Astrocyte (in vitro differentiated cells and primary cell): Measurements from ENCODE around the gene MLLT1. TPM values are rescaled to one million over a fixed set of nuclear protein-coding genes. Genes with fewer than 3 reads are reported as not detected.

ENCODE experiments used
- DNase-seq: peaks from one replicate; pipeline ENCODE4 v3.0.0-alpha.2; 2010; ENCODE audit warnings: low read depth
- FAIRE-seq: peaks from 2 replicates; lab custom pipeline; 2011; peaks lifted over from hg19 to GRCh38; lab: Jason Lieb, UNC
- H2AFZ ChIP-seq: 2 replicates; pipeline ENCODE4 v1.6.0; 2012; ENCODE audit warnings: low read depth, low read length, inconsistent platforms
- H3K27ac ChIP-seq: 2 replicates; pipeline ENCODE4 v1.5.1; 2011; ENCODE audit warnings: low read depth, low read length, inconsistent platforms
- H3K27me3 ChIP-seq: 2 replicates; pipeline ENCODE4 v1.6.0; 2011; ENCODE audit warnings: low read length, inconsistent platforms; ENCODE audit not compliant: insufficient read depth
- H3K36me3 ChIP-seq: 2 replicates; pipeline ENCODE4 v1.5.1; 2011; ENCODE audit warnings: low read length, inconsistent platforms; ENCODE audit not compliant: insufficient read depth
- H3K4me1 ChIP-seq: 2 replicates; pipeline ENCODE4 v1.5.1; 2011; ENCODE audit warnings: low read length, inconsistent platforms; ENCODE audit not compliant: insufficient read depth
- H3K4me2 ChIP-seq: 2 replicates; pipeline ENCODE4 v1.6.0; 2012; ENCODE audit warnings: low read length, inconsistent platforms
- H3K4me3 ChIP-seq: 2 replicates; pipeline ENCODE4 v1.5.1; 2011; ENCODE audit warnings: low read depth, mild to moderate bottlenecking, low read length, inconsistent platforms; ENCODE audit not compliant: insufficient read depth
- H3K79me2 ChIP-seq: 2 replicates; pipeline ENCODE4 v1.6.0; 2012; ENCODE audit warnings: mild to moderate bottlenecking, low read length, inconsistent platforms; ENCODE audit not compliant: insufficient read depth
- H3K9ac ChIP-seq: 2 replicates; pipeline ENCODE4 v1.6.0; 2012; ENCODE audit warnings: mild to moderate bottlenecking, low read length, inconsistent platforms
- H3K9me3 ChIP-seq: 2 replicates; pipeline ENCODE4 v1.5.1; 2012; ENCODE audit warnings: low read depth, mild to moderate bottlenecking, low read length, inconsistent platforms; ENCODE audit not compliant: insufficient read depth
- H4K20me1 ChIP-seq: 2 replicates; pipeline ENCODE4 v1.6.0; 2012; ENCODE audit warnings: low read length, inconsistent platforms; ENCODE audit not compliant: insufficient read depth
- H3K27ac Mint-ChIP-seq: one replicate; pipeline ENCODE4 v1.8.0; 2021; ENCODE audit warnings: mild to moderate bottlenecking, mixed read lengths; ENCODE audit not compliant: unreplicated experiment
- H3K27me3 Mint-ChIP-seq: one replicate; pipeline ENCODE4 v1.8.0; 2021; ENCODE audit warnings: low read depth, mixed read lengths; ENCODE audit not compliant: unreplicated experiment
- H3K36me3 Mint-ChIP-seq: one replicate; pipeline ENCODE4 v1.8.0; 2021; ENCODE audit warnings: low read depth, mixed read lengths; ENCODE audit not compliant: unreplicated experiment
- H3K4me1 Mint-ChIP-seq: one replicate; pipeline ENCODE4 v1.8.0; 2021; ENCODE audit warnings: low read depth, mixed read lengths; ENCODE audit not compliant: unreplicated experiment
- H3K4me3 Mint-ChIP-seq: one replicate; pipeline ENCODE4 v1.8.0; 2021; ENCODE audit warnings: mild to moderate bottlenecking, moderate library complexity, mixed read lengths; ENCODE audit not compliant: unreplicated experiment
- H3K9me3 Mint-ChIP-seq: one replicate; pipeline ENCODE4 v1.8.0; 2021; ENCODE audit warnings: mild to moderate bottlenecking, mixed read lengths; ENCODE audit not compliant: unreplicated experiment
- CTCF ChIP-seq: IDR thresholded peaks from 2 replicates; pipeline ENCODE4 v1.5.1; 2011; ENCODE audit warnings: low read depth, mild to moderate bottlenecking, inconsistent platforms, low read length, moderate library complexity; ENCODE audit not compliant: insufficient read depth
- EZH2 ChIP-seq: IDR thresholded peaks from 2 replicates; pipeline ENCODE4 v1.6.1; 2012; ENCODE audit warnings: mild to moderate bottlenecking, low read length, inconsistent platforms; ENCODE audit not compliant: insufficient read depth
- total RNA-seq: library from RNA; stranded (reverse); gene quantifications from 2 replicates; pipeline ENCODE4 v1.2.1, GENCODE V29; 2021

Gene MLLT1
- total RNA-seq, 1 donor from 2014 or later = 46.0 TPM

GRCh38 chr19:6213696-6214641, 65.8 kb downstream of the MLLT1 start:
- Mint-ChIP-seq H3K27ac (no peak overlapping the region), H3K4me3 (no peak overlapping the region), H3K36me3 (peaks cover 1% of the 10 kb centered on the region), H3K4me1 (peaks cover 7% of the 10 kb centered on the region), H3K27me3 (no peaks in the 10 kb centered on the region), H3K9me3 (no peaks in the 10 kb centered on the region)
- Histone ChIP-seq H3K9me3 (no peaks in the 10 kb centered on the region), H2AFZ (no peak overlapping the region), H3K4me1 (peaks cover 15% of the 10 kb centered on the region), H3K4me3 (no peak overlapping the region), H3K27ac (no peak overlapping the region), H3K27me3 (no peaks in the 10 kb centered on the region), H3K79me2 (peaks cover 4% of the 10 kb centered on the region), H3K4me2 (no peak overlapping the region), H3K9ac (no peak overlapping the region), H4K20me1 (peaks cover 20% of the 10 kb centered on the region), H3K36me3 (no peaks in the 10 kb centered on the region)
- FAIRE-seq = no peak
- no peak for DNase-seq
- TF ChIP-seq CTCF (no peak), EZH2 (no peak)

GRCh38 chr19:6213266-6213595, 66.5 kb downstream of the MLLT1 start:
- Histone ChIP-seq H3K4me1 (peaks cover 9% of the 10 kb centered on the region), H3K9me3 (no peaks in the 10 kb centered on the region), H3K27ac (no peak overlapping the region), H3K9ac (no peak overlapping the region), H3K27me3 (no peaks in the 10 kb centered on the region), H3K79me2 (no peaks in the 10 kb centered on the region), H3K36me3 (no peaks in the 10 kb centered on the region), H4K20me1 (peaks cover 13% of the 10 kb centered on the region), H3K4me2 (no peak overlapping the region), H3K4me3 (no peak overlapping the region), H2AFZ (no peak overlapping the region)
- Mint-ChIP-seq H3K9me3 (no peaks in the 10 kb centered on the region), H3K27ac (no peak overlapping the region), H3K4me3 (no peak overlapping the region), H3K4me1 (peaks cover 3% of the 10 kb centered on the region), H3K27me3 (no peaks in the 10 kb centered on the region), H3K36me3 (peaks cover 1% of the 10 kb centered on the region)
- TF ChIP-seq CTCF = no peak
- TF ChIP-seq EZH2 = no peak
- FAIRE-seq = no peak
- no peak for DNase-seq
